ENCODE results near the gene IL15RA. TPM values are rescaled to one million over a fixed set of nuclear protein-coding genes. Genes with fewer than 3 reads are reported as not detected.

IL15RA gene
- total RNA-seq, 1 donor from 2014 or later = 0.48 TPM

- no peaks in the 10 kb centered on the region for H3K9me3 Mint-ChIP-seq (ENCODE audit: low read depth)
- no peak overlapping the region for H3K27ac Mint-ChIP-seq
- H3K4me1 Mint-ChIP-seq (ENCODE audit: low read depth) = peaks cover 5% of the 10 kb centered on the region
- no peak overlapping the region for H3K4me3 Mint-ChIP-seq (ENCODE audit: low read depth)
- no peak for DNase-seq (ENCODE audit: low spot score, unreplicated experiment)
- TF ChIP-seq CTCF (IDR thresholded peaks at IDR 0.05; ENCODE audit: unreplicated experiment) = no peak
- peaks cover 5% of the 10 kb centered on the region for H3K27me3 Mint-ChIP-seq
- H3K36me3 Mint-ChIP-seq (ENCODE audit: insufficient read depth) = peaks cover 14% of the 10 kb centered on the region
Measured at GRCh38 chr10:5941579-5941978, 35.8 kb downstream of the IL15RA start.

- no peak for DNase-seq (ENCODE audit: low spot score, unreplicated experiment)
- Mint-ChIP-seq H3K9me3 (ENCODE audit: low read depth) (no peaks in the 10 kb centered on the region), H3K36me3 (ENCODE audit: insufficient read depth) (peaks cover 16% of the 10 kb centered on the region), H3K27me3 (peaks cover under 1% of the 10 kb centered on the region), H3K4me1 (ENCODE audit: low read depth) (peaks cover 5% of the 10 kb centered on the region), H3K4me3 (ENCODE audit: low read depth) (no peak overlapping the region), H3K27ac (no peak overlapping the region)
- no peak for TF ChIP-seq CTCF (IDR thresholded peaks at IDR 0.05; ENCODE audit: unreplicated experiment)
Measured at GRCh38 chr10:5940807-5941218, 36.5 kb downstream of the IL15RA start.

- Mint-ChIP-seq H3K36me3 (ENCODE audit: insufficient read depth) (peaks cover 16% of the 10 kb centered on the region), H3K27ac (no peak overlapping the region)
- no peak for DNase-seq (ENCODE audit: low spot score, unreplicated experiment)
Measured at GRCh38 chr10:5938291-5938690, 39.1 kb downstream of the IL15RA start.

GRCh38 chr10:5937016-5937415, 40.3 kb downstream of the IL15RA start:
- Mint-ChIP-seq H3K27ac (no peak overlapping the region), H3K27me3 (no peaks in the 10 kb centered on the region), H3K4me3 (ENCODE audit: low read depth) (no peak overlapping the region), H3K9me3 (ENCODE audit: low read depth) (no peaks in the 10 kb centered on the region), H3K36me3 (ENCODE audit: insufficient read depth) (peaks cover 18% of the 10 kb centered on the region), H3K4me1 (ENCODE audit: low read depth) (peaks cover 2% of the 10 kb centered on the region)
- TF ChIP-seq CTCF (IDR thresholded peaks at IDR 0.05; ENCODE audit: unreplicated experiment) = no peak
- DNase-seq (ENCODE audit: low spot score, unreplicated experiment) = no peak

More at GRCh38 chr10:5938291-5938690, 39.1 kb downstream of the IL15RA start:
- no peak overlapping the region for H3K4me3 Mint-ChIP-seq (ENCODE audit: low read depth)
- no peak for TF ChIP-seq CTCF (IDR thresholded peaks at IDR 0.05; ENCODE audit: unreplicated experiment)
- no peaks in the 10 kb centered on the region for H3K27me3 Mint-ChIP-seq
- H3K9me3 Mint-ChIP-seq (ENCODE audit: low read depth) = no peaks in the 10 kb centered on the region
- no peaks in the 10 kb centered on the region for H3K4me1 Mint-ChIP-seq (ENCODE audit: low read depth)

GRCh38 chr10:5935628-5936027, 41.7 kb downstream of the IL15RA start:
- H3K4me1 Mint-ChIP-seq (ENCODE audit: low read depth) = peaks cover 2% of the 10 kb centered on the region
- no peaks in the 10 kb centered on the region for H3K9me3 Mint-ChIP-seq (ENCODE audit: low read depth)
- no peak for DNase-seq (ENCODE audit: low spot score, unreplicated experiment)
- H3K36me3 Mint-ChIP-seq (ENCODE audit: insufficient read depth) = peaks cover 22% of the 10 kb centered on the region
- TF ChIP-seq CTCF (IDR thresholded peaks at IDR 0.05; ENCODE audit: unreplicated experiment) = no peak
- no peak overlapping the region for H3K27ac Mint-ChIP-seq
- H3K4me3 Mint-ChIP-seq (ENCODE audit: low read depth) = no peak overlapping the region
- no peaks in the 10 kb centered on the region for H3K27me3 Mint-ChIP-seq
